HEK293 (cell line): ENCODE results near the gene KRTAP9-8.
"Not testable (repeated sequence)": the region's sequence is repeated elsewhere in the genome, so short reads cannot be mapped to it uniquely, and the experiment has no call there.

Experiments
- CTCF ChIA-PET: fragments of 350-600 bp; formaldehyde crosslinking; extraction: SDS; loops from one replicate; lab custom pipeline; 2021; ENCODE audit warnings: antibody characterized with exemption; lab: Yijun Ruan, JAX
- POLR2A ChIA-PET: fragments of 300-600 bp; formaldehyde crosslinking; extraction: SDS; loops from one replicate; lab custom pipeline; 2020; ENCODE audit warnings: antibody characterized with exemption, inconsistent platforms; lab: Yijun Ruan, JAX
- H3K27ac ChIP-seq: fragments of 200-500 bp; sonication (Bioruptor generic); 2 replicates; pipeline ENCODE4 v1.5.1; 2014; ENCODE audit warnings: low read depth, low read length, control low read depth, inconsistent platforms; ENCODE audit errors: extremely low read depth
- H3K36me3 ChIP-seq, 2 experiments: fragments of 200-500 bp in 1 of 2; sonication (Bioruptor generic) in 1 of 2; 1 replicate in 1 of 2; 2 replicates in 1 of 2; pipeline ENCODE4 v1.5.1; 2014 to 2017; ENCODE audit warnings: inconsistent platforms in 2 of 2, low read length in 2 of 2; ENCODE audit not compliant: control insufficient read depth in 2 of 2, insufficient read depth in 1 of 2
- H3K4me1 ChIP-seq: fragments of 200-500 bp; sonication (Bioruptor generic); 2 replicates; pipeline ENCODE4 v1.5.1; 2014; ENCODE audit warnings: mild to moderate bottlenecking, low read length, inconsistent platforms; ENCODE audit not compliant: control insufficient read depth, insufficient read depth
- H3K4me3 ChIP-seq: 2 replicates; pipeline ENCODE4 v1.5.1; 2011; ENCODE audit warnings: low read depth, mild to moderate bottlenecking, control low read depth, low read length, moderate library complexity
- H3K9me3 ChIP-seq: fragments of 200-500 bp; sonication (Bioruptor generic); 2 replicates; pipeline ENCODE4 v1.5.1; 2014; ENCODE audit warnings: low read depth, low read length, inconsistent platforms; ENCODE audit not compliant: control insufficient read depth, insufficient read depth
- KLF1 ChIP-seq: fragments of 450-650 bp; formaldehyde crosslinking; IDR thresholded peaks from 2 replicates; pipeline ENCODE4 v1.5.1; 2016; ENCODE audit warnings: missing biosample characterization, missing genetic modification characterization
- MZF1 ChIP-seq: fragments of 450-650 bp; formaldehyde crosslinking; IDR thresholded peaks from 2 replicates; pipeline ENCODE4 v1.5.1; 2017; ENCODE audit warnings: missing biosample characterization, missing genetic modification characterization, borderline replicate concordance
- SCRT1 ChIP-seq: fragments of 450-650 bp; formaldehyde crosslinking; IDR thresholded peaks from 2 replicates; pipeline ENCODE4 v1.5.1; 2016; ENCODE audit warnings: missing biosample characterization, missing genetic modification characterization, borderline replicate concordance
- SCRT2 ChIP-seq: fragments of 450-650 bp; formaldehyde crosslinking; IDR thresholded peaks from 2 replicates; pipeline ENCODE4 v1.5.1; 2016; ENCODE audit warnings: missing biosample characterization, missing genetic modification characterization
- ZIC2 ChIP-seq: fragments of 450-650 bp; formaldehyde crosslinking; IDR thresholded peaks from 2 replicates; pipeline ENCODE4 v1.5.1; 2016; ENCODE audit warnings: missing biosample characterization, missing genetic modification characterization
- ZNF10 ChIP-seq: fragments of 450-650 bp; formaldehyde crosslinking; IDR thresholded peaks from 2 replicates; pipeline ENCODE4 v1.5.1; 2017; ENCODE audit warnings: missing biosample characterization, missing genetic modification characterization
- ZNF202 ChIP-seq: fragments of 450-650 bp; formaldehyde crosslinking; IDR thresholded peaks from 2 replicates; pipeline ENCODE4 v1.5.1; 2016; ENCODE audit warnings: missing biosample characterization, missing genetic modification characterization, borderline replicate concordance
- ZNF366 ChIP-seq: fragments of 450-650 bp; formaldehyde crosslinking; conservative IDR thresholded peaks from 2 replicates; pipeline ENCODE4 v1.5.1; 2016; ENCODE audit warnings: missing biosample characterization, missing genetic modification characterization
- ZNF585B ChIP-seq: fragments of 450-650 bp; formaldehyde crosslinking; IDR thresholded peaks from 2 replicates; pipeline ENCODE4 v1.5.1; 2016; ENCODE audit warnings: missing biosample characterization, missing genetic modification characterization
- ZNF664 ChIP-seq: fragments of 450-650 bp; formaldehyde crosslinking; IDR thresholded peaks from 2 replicates; pipeline ENCODE4 v1.5.1; 2016; ENCODE audit warnings: missing biosample characterization, missing genetic modification characterization
- ZNF701 ChIP-seq: fragments of 450-650 bp; formaldehyde crosslinking; IDR thresholded peaks from 2 replicates; pipeline ENCODE4 v1.5.1; 2016; ENCODE audit warnings: missing biosample characterization, missing genetic modification characterization
- ZNF777 ChIP-seq: fragments of 450-650 bp; formaldehyde crosslinking; IDR thresholded peaks from 2 replicates; pipeline ENCODE4 v1.5.1; 2017; ENCODE audit warnings: missing biosample characterization, missing genetic modification characterization, borderline replicate concordance

The KRTAP9-8 gene

DNA sequence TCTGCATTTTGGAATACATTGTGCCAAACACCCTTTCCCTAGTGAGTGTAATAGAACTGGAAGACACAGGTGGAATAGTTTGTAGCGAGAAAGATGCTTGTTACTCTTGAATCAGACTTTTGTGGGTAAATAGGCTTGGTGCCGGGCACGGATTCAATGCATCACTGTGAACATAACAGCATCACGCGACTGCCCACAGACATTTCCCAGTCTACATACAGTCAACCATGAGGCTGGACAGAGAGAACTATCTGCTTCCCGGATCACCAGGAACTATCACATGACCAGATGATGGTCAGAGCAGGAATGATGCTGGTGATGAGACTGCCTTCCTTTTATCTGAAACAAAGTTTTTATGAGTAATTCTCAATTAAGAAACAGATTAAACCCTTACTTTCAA lies 11.7 kb upstream of the KRTAP9-8 start:
- ChIA-PET CTCF (interaction anchor here (0.7 kb wide), 1 partner anchor 444 kb away, joined by 3 read pairs; no protein-coding TSS in a partner anchor), POLR2A (no interaction called here)
- Histone ChIP-seq H3K4me3 (no peak overlapping the region), H3K4me1 (no peaks in the 10 kb centered on the region), H3K9me3 (no peaks in the 10 kb centered on the region), H3K27ac (no peak overlapping the region), H3K36me3 (no peaks in the 10 kb centered on the region)
- TF ChIP-seq MZF1 (tag by site-specific recombination): no peak
- TF ChIP-seq ZNF701 (tag by site-specific recombination): no peak

DNA sequence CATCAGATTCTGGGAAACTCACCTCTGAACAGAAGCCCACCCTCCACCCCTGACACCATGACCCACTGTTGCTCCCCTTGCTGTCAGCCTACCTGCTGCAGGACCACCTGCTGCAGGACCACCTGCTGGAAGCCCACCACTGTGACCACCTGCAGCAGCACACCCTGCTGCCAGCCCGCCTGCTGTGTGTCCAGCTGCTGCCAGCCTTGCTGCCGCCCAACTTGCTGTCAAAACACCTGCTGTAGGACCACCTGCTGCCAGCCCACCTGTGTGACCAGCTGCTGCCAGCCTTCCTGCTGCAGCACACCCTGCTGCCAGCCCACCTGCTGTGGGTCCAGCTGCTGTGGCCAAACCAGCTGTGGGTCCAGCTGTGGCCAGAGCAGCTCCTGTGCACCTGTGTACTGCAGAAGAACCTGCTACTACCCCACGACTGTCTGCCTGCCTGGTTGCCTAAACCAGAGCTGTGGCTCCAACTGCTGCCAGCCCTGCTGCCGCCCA lies 11.2 kb upstream of the KRTAP9-8 start, which contains the start of gene KRTAP9-2:
TSS of gene KRTAP9-2 (plus strand) at position 51 of the 498 bp plus-strand sequence. CDS start at position 58, 7 bp downstream.
- POLR2A ChIA-PET, H3K36me3 ChIP-seq, H3K4me1 ChIP-seq, H3K4me3 ChIP-seq, H3K9me3 ChIP-seq, CTCF ChIA-PET, H3K27ac ChIP-seq: not testable (repeated sequence)
- 0 out of 2 replicates have a peak, but pooled peaks have one; percentile 47 for TF ChIP-seq SCRT1
- peak; percentile 43 for TF ChIP-seq ZIC2 (tag by site-specific recombination)

DNA sequence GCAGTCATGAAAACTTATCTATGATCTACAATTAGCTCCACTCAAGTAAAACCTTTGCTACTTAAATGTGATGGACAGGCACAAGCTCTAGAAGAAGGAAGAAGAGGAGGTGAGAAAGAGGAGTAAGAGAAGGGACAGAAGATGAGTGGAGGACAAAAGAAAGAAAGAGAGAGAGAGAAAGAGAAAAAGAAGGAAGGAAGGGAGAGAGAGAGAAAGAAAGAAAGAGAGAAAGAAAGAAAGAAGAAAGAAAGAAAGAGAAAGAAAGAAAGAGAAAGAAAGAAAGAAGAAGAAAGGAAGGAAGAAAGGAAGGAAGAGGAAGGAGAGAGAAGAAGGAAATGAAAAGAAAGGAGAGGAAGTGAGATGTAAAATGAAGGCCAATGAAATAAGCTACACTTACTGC lies 7.7 kb upstream of the KRTAP9-8 start:
- H3K9me3 ChIP-seq: no peaks in the 10 kb centered on the region
- ChIA-PET CTCF (interaction anchor here (0.6 to 1.8 kb wide), 2 partner anchors 92 to 228 kb away, joined by 3 to 8 read pairs; no protein-coding TSS in a partner anchor), POLR2A (interaction anchor here (0.7 kb wide), 1 partner anchor 571 kb away, joined by 4 read pairs; no protein-coding TSS in a partner anchor)

DNA sequence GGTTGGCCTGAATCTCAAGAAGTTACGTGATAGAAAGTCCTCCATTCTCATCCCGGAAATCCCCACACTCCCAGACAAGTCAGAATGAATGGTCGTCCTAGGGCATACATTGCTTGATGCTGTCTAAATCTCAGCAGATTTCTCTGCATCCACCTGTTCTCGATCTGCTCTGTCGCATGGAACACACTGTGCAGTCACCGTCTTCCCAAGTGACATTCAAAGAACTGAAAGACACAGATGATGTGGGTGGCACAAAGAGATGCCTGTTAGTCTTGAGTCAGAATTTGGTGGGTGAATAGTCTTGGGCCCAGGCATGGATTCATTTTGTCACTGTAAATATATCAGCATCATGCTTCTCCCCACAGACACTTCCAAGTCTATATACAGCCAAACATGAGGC lies 6.1 kb upstream of the KRTAP9-8 start:
- H3K27ac ChIP-seq: no peak overlapping the region
- no peak for TF ChIP-seq ZNF585B (tag by site-specific recombination)
- TF ChIP-seq KLF1: no peak
- TF ChIP-seq ZNF202 (tag by site-specific recombination): no peak
- no peak for TF ChIP-seq ZNF777
- H3K4me1 ChIP-seq: no peaks in the 10 kb centered on the region
- no peaks in the 10 kb centered on the region for H3K9me3 ChIP-seq
- POLR2A ChIA-PET: no interaction called here
- H3K36me3 ChIP-seq: no peaks in the 10 kb centered on the region
- CTCF ChIA-PET: no interaction called here
- no peak overlapping the region for H3K4me3 ChIP-seq

More for the DNA sequence above, 7.7 kb upstream of the KRTAP9-8 start:
- Histone ChIP-seq H3K4me3 (no peak overlapping the region), H3K36me3 (no peaks in the 10 kb centered on the region), H3K4me1 (no peaks in the 10 kb centered on the region), H3K27ac (no peak overlapping the region)
- no peak for TF ChIP-seq MZF1 (tag by site-specific recombination)
- no peak for TF ChIP-seq ZNF664 (tag by site-specific recombination)
- TF ChIP-seq ZNF10 (tag by site-specific recombination): no peak
- peak; percentile 60 for TF ChIP-seq ZNF366 (tag by site-specific recombination)

DNA sequence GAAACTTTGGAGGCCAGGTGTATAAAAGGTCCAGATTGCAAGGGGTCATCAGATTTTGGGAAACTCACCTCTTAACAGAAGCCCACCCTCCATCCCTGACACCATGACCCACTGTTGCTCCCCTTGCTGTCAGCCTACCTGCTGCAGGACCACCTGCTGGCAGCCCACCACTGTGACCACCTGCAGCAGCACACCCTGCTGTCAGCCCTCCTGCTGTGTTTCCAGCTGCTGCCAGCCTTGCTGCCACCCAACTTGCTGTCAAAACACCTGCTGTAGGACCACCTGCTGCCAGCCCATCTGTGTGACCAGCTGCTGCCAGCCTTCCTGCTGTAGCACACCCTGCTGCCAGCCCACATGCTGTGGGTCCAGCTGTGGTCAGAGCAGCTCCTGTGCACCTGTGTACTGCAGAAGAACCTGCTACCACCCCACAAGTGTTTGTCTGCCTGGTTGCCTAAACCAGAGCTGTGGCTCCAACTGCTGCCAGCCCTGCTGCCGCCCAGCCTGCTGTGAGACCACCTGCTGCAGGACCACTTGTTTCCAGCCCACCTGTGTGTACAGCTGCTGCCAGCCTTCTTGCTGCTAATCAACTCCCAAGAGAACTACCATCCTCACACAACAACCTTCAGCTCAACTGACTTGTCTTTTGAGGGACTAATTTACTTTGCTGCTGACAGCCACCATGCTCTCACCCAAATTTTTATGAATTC lies 5.2 kb upstream of the KRTAP9-8 start, which contains the start of gene KRTAP9-3:
TSS of gene KRTAP9-3 (plus strand) at position 51 of the 707 bp plus-strand sequence. CDS start at position 104, 53 bp downstream.
- H3K36me3 ChIP-seq, H3K4me3 ChIP-seq, H3K9me3 ChIP-seq, POLR2A ChIA-PET, H3K27ac ChIP-seq, H3K4me1 ChIP-seq: not testable (repeated sequence)
- TF ChIP-seq ZIC2 (tag by site-specific recombination): peak; percentile 73
- 0 out of 2 replicates have a peak, but pooled peaks have one; percentile 66 for TF ChIP-seq SCRT1
- TF ChIP-seq SCRT2 (tag by site-specific recombination): peak; percentile 65
- CTCF ChIA-PET: interaction anchor here (0.8 kb wide), 1 partner anchor 317 kb away, joined by 4 read pairs; no protein-coding TSS in a partner anchor

DNA sequence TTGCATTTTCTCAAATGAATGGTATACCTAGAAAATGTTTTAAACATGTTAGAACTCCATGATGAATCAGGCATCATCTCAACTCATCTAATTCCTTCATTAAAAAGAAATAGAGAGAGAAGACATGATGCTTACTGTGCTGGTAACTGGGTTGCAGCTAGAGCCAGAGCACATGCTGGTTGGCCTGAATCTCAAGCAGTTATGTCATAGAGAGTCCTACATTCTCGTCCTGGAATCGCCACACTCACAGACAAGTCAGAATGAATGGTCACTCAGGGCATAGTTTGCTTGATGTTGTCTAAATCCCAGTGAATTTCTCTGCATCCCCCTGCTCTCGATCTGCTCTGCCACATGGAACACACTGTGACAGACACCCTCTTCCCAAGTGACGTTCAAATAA lies 683 bp upstream of the KRTAP9-8 start:
- CTCF ChIA-PET, H3K4me1 ChIP-seq, H3K27ac ChIP-seq, H3K36me3 ChIP-seq, H3K4me3 ChIP-seq, POLR2A ChIA-PET, H3K9me3 ChIP-seq: not testable (repeated sequence)
